HG02943 (cell line): ENCODE results near the gene CHCHD3.

Experiments used
- ATAC-seq: cut with Tn5 transposase; IDR thresholded peaks from one replicate; pipeline ENCODE4 v1.9.1; 2021; ENCODE audit warnings: mild to moderate bottlenecking, low read depth, moderate library complexity; ENCODE audit not compliant: unreplicated experiment

CHCHD3 gene

DNA sequence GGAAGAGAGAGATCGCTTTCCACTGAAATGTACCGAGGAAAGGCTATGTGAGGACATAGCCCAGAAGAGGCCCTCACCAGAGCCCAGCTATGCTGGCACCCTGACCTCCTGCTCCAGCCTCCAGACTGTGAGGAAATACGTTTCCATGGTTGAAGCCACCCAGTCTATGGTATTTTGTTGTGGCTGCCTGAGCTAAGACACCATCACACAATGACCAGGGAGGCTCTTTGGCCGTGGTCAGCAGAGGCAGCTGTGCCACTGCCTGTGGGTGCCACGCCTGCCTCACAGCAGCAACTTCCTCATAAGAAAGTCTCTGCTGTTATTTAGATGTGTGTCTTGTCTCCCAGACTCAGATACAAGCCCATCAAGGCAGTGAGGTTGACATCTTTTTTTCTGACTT, 322.9 kb downstream of the CHCHD3 start:
- ATAC-seq = no peak

- no peak for ATAC-seq
Measured at GRCh38 chr7:132757783-132758182, 324.1 kb downstream of the CHCHD3 start.

DNA sequence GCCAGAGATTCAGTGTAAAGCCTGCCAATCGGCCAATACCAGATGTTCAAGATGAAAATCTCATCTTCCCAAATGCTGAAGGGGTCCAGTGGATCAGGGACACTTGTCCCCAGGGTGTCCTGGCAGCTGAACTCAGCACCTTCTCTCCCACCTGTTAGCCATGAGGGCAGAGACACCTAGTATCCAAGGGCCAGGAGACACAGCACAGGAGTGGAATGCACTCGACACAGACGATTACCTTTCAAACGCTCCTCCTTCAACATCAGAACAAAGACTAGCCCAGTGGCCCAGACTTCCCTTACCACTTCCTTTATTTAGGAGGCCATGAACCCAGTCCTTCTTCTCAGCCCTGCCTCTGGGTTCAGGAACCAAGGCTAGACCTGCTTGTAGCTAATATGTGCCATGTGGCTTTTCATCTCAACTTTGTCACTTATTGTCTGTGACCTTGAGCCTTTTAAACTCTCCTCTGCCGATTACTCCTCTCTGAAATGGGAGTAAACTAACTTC, 325.4 kb downstream of the CHCHD3 start:
- ATAC-seq = no peak

GRCh38 chr7:132755538-132756483, 326.1 kb downstream of the CHCHD3 start:
- no peak for ATAC-seq

GRCh38 chr7:132752431-132752830, 329.5 kb downstream of the CHCHD3 start:
- ATAC-seq = no peak

- ATAC-seq = no peak
Measured at GRCh38 chr7:132751244-132751647, 330.6 kb downstream of the CHCHD3 start.

DNA sequence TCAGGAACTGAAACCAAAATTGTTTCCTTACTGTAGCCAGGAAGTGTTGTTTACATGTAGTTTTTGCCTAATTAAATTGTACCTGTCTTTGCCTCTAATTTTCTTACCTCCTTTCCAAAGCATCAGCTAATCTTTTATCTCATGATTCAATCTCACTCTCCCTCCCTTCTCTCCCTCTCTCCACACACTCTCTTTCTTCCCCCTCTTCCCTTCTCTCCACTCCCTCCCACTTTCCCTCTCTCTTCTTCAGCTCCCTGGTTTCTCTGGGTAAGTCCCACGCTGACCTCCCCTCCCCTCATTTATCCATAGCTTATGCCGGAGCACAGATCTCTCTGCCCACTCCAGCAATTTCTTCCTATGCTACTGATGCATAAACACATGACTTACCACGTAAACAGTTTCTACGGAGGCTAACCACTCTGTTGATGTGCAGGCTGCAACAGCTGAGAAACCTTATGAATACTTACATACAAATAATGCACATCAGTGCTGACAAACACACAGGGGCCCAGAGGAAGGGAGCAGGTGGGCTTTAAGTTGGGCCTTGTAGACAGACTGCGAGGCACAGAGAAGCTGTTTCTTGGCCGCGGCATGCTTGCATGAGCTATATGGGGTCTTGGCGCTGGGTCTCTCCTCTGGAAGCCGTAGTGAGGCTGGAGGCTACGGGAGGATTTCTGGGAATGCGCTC, 331.2 kb downstream of the CHCHD3 start:
- ATAC-seq = no peak

DNA sequence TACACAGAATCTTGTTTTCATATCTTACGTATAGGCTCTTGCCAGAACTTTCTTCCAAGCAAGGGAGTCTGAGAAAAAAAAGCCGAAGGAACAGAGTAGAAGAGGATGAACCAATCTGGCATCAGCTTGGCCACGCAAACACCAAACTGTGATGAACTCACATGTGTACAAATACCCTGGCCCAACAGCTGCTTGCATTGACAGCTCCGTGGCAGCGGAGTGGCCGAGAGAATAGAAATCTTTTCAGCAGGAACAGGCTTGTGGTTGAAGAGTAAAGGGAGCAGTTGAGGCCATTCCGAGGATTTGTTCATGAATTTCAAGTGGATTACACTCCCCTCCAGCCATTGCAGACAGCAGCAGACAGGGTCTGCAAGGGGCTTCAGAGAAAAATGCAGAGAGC, 331.8 kb downstream of the CHCHD3 start:
- no peak for ATAC-seq

- no peak for ATAC-seq
Measured at GRCh38 chr7:132745510-132745909, 336.4 kb downstream of the CHCHD3 start.

DNA sequence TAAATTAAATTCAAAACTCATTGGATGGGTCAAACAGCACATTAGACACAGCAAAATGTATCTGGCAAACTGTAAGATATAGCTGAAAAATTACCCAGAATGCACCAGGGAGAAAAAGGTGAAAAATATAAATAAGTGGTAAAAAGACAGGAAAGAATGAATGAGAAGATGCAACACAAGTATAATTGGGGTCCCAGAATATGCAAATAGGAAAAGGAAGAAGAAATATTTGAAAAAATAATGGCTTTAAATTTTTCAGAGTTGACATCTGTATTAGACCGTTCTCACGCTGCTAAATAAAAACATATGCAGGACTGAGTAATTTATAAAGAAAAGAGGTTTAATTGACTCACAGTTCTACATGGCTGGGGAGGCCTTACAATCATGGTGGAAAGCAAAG, 337.9 kb downstream of the CHCHD3 start:
- ATAC-seq = no peak

- ATAC-seq = no peak
Measured at GRCh38 chr7:132742189-132742612, 339.7 kb downstream of the CHCHD3 start.

- no peak for ATAC-seq
Measured at GRCh38 chr7:132740176-132740575, 341.7 kb downstream of the CHCHD3 start.

DNA sequence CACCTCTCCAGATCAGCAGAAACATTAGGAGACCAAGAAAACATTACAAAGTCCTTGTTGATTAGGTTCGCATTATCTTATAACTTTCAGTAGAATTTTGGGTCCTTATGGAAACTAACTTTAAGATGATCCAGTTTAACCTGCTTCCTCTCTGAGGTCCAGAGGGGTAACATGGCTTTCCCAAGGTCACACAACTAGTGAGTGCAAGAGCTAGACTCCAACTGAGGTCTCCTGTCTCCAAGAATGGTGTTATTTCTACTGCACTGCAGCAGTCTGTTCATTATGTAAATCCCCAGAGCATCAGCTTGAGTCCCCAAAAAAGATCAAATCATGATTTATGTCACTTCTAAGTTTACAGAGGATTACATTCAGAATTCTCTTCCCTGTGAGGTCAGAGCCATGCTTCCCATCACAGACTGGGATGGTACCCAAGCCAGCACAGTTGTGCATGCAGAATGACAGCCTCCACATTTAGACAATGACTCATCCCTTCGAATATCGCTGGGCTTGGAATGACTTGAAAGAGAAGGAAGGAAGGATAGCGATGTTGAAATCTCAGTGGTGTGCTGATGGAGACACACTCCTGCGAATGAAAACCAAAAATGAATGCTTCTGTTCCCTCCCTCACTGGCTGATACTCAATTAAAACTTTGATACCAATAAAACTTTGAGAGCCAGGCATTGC, 342.5 kb downstream of the CHCHD3 start:
- no peak for ATAC-seq

DNA sequence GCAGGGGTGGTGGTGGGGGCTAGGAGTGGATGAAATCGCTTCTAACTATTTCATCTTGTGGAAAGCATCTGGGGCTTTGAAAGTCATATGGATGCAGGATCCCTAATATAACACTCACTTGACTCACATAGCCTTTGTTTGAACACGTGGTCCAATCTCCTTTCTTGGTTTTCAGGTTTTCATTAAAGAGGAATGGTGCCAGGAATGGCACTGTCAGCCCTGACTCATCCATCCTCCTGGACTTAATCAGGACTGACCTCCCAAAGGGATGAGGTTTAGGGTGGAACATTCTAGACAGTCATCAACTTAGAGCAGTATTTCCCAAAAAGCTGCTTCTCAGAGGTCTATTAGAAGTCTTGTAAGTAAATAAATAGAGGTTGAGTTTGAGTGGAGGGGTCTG, 343.6 kb downstream of the CHCHD3 start:
- ATAC-seq = no peak

GRCh38 chr7:132735476-132735875, 346.4 kb downstream of the CHCHD3 start:
- ATAC-seq = no peak
